Epithelial cell of esophagus (primary cell): Measurements from ENCODE around the gene ADORA2B.

Experiments
- DNase-seq: peaks from one replicate; pipeline ENCODE4 v3.0.0; 2010; ENCODE audit warnings: low read depth
- H3K4me3 ChIP-seq: 2 replicates; pipeline ENCODE4 v1.5.1; 2011; ENCODE audit warnings: mild to moderate bottlenecking, low read length, control low read depth
- CTCF ChIP-seq: IDR thresholded peaks from 2 replicates; pipeline ENCODE4 v1.5.1; 2011; ENCODE audit warnings: low read depth, mild to moderate bottlenecking, low read length, control low read depth, inconsistent platforms; ENCODE audit not compliant: insufficient read depth; ENCODE audit errors: missing control alignments

Gene ADORA2B

DNA sequence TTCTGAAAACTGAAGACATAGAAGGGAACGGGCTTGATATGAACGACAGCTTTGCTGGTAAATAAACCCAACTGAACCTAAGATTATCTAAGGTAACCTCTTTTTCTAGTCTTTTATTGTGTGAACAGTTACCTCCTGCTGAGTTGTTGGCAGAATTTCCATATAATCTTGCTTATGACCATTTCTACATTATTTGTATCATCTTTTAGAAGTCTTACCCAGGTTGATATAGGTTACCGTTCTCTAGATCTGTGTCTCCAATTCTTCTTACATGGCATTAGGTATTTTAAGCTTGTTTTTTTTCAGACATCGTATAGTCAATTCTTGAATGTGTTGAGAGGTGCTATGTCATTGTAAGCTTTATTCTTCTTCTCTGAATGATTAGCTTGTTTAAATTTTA, 79.0 kb downstream of the ADORA2B start:
- no peak overlapping the region for H3K4me3 ChIP-seq
- no peak for DNase-seq
- no peak for TF ChIP-seq CTCF

DNA sequence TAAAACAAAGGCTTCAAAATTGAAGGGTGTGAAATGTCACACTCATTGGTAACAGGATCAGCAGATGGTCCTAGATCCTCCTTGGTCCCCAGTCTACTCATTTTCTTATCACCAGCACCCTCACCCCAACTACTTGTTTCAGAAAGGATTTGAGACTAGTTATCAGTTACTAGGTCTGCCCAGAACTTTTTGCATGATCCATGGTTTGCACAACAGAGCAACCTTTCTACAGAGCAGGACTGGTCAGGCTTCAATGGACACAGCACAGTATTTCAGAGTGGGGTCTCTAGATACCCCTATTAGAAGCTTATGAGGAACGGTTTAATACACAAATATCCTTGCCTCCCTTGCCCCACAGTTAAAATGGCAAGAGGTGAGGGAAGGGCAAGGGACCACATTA, 80.3 kb downstream of the ADORA2B start:
- no peak for DNase-seq
- H3K4me3 ChIP-seq = no peak overlapping the region
- TF ChIP-seq CTCF = no peak
